ENCODE data around the gene ADORA3. TPM values are rescaled to one million over a fixed set of nuclear protein-coding genes. Genes with fewer than 3 reads are reported as not detected.

ADORA3 gene
- total and polyA plus RNA-seq, 2 of the 8 experiments (the other 6 are each of a cell fraction or from before 2014, with no cell fraction given) = 0.03 TPM; not detected in 1

GRCh38 chr1:111488669-111489068 lies 14.8 kb downstream of the ADORA3 start:
- Histone ChIP-seq H2BK12ac (ENCODE audit: low read depth, low read length) (no peak overlapping the region), H3K27me3 (replicated peaks in 1 of 4; ENCODE audit: control insufficient read depth in 3 of 4, extremely low read depth in 1 of 4, insufficient read depth in 3 of 4, low read length in 3 of 4) (no peaks in the 10 kb centered on the region), H3K4me2 (ENCODE audit: insufficient read depth in 1 of 2, low read depth in 2 of 2, low read length in 2 of 2) (no peak overlapping the region), H3K56ac (replicated peaks; ENCODE audit: insufficient read length, low read depth, low read length) (no peak overlapping the region), H2AK5ac (ENCODE audit: low read depth, low read length) (no peak overlapping the region), H2BK5ac (ENCODE audit: low read depth, low read length) (no peak overlapping the region), H3K9me3 (ENCODE audit: insufficient read depth in 2 of 2, low read depth in 1 of 2, low read length in 1 of 2) (no peaks in the 10 kb centered on the region), H3K4ac (replicated peaks; ENCODE audit: insufficient read length, low read depth, low read length) (no peak overlapping the region), H3K36me3 (ENCODE audit: control insufficient read depth in 2 of 4, insufficient read depth in 4 of 4, low read length in 3 of 4) (no peaks in the 10 kb centered on the region), H4K5ac (ENCODE audit: insufficient read length, low read depth, low read length) (no peak overlapping the region), H3K23me2 (ENCODE audit: low read depth, low read length) (no peaks in the 10 kb centered on the region), H3K4me1 (replicated peaks in 1 of 4; ENCODE audit: control insufficient read depth in 3 of 4, insufficient read depth in 4 of 4, low read length in 3 of 4) (no peaks in the 10 kb centered on the region), H3K4me3 (ENCODE audit: extremely low read depth in 1 of 4, insufficient read depth in 2 of 4, low read depth in 3 of 4, low read length in 4 of 4) (no peak overlapping the region), H3K14ac (ENCODE audit: insufficient read length) (no peak overlapping the region), H4K8ac (ENCODE audit: extremely low read depth, insufficient read depth, low read length) (0 out of 2 replicates have a peak overlapping the region, but pooled peaks have one; percentile 76), H2AFZ (ENCODE audit: low read length) (no peak overlapping the region), H3K18ac (ENCODE audit: extremely low read depth, low read length) (no peak overlapping the region), H3K23ac (ENCODE audit: insufficient read length) (no peak overlapping the region), H2BK120ac (replicated peaks; ENCODE audit: low read depth, low read length) (no peak overlapping the region), H3K79me1 (ENCODE audit: low read depth, low read length) (no peaks in the 10 kb centered on the region), H3K79me2 (ENCODE audit: control insufficient read depth in 1 of 2, insufficient read depth in 2 of 2, low read length in 2 of 2) (no peaks in the 10 kb centered on the region), H2BK15ac (ENCODE audit: low read length) (peak overlapping the region; percentile 54; the same call in 1 of the 2 replicates), H2BK20ac (ENCODE audit: low read length) (no peak overlapping the region), H4K20me1 (replicated peaks in 1 of 2; ENCODE audit: control insufficient read depth in 1 of 2, insufficient read depth in 2 of 2, low read length in 2 of 2) (no peaks in the 10 kb centered on the region), H3K9ac (replicated peaks in 1 of 4; ENCODE audit: extremely low read depth in 1 of 4, low read depth in 3 of 4, low read length in 3 of 4) (no peak overlapping the region), H3K27ac (ENCODE audit: low read depth, low read length) (no peak overlapping the region), H4K91ac (replicated peaks; ENCODE audit: insufficient read length, low read length) (no peak overlapping the region)
- TF ChIP-seq BACH1 (IDR thresholded peaks at IDR 0.05; ENCODE audit: low read length) (no peak), TAF7 (optimal IDR thresholded peaks at IDR 0.05; ENCODE audit: borderline replicate concordance, low read depth, low read length) (no peak), RFX5 (IDR thresholded peaks at IDR 0.05; ENCODE audit: borderline replicate concordance, low read depth, low read length) (no peak), TCF12 (IDR thresholded peaks at IDR 0.05; ENCODE audit: low read depth, low read length) (no peak), CHD1 (IDR thresholded peaks at IDR 0.05; ENCODE audit: low read depth, low read length) (no peak), HDAC6 (IDR thresholded peaks at IDR 0.05; ENCODE audit: low read depth, low read length) (no peak), TAF1 (IDR thresholded peaks at IDR 0.05; ENCODE audit: low read depth, low read length) (no peak), EGR1 (IDR thresholded peaks at IDR 0.05; ENCODE audit: borderline replicate concordance, low read depth, low read length) (no peak), SP4 (IDR thresholded peaks at IDR 0.05; ENCODE audit: low read length) (no peak), CTCF (IDR thresholded peaks at IDR 0.05; ENCODE audit: control extremely low read depth in 1 of 3, insufficient read depth in 1 of 3, low read depth in 1 of 3, low read length in 3 of 3) (no peak)
- FAIRE-seq (no peak), DNase-seq (ENCODE audit: low read depth in 1 of 2, low spot score in 2 of 2) (no peak)
- ChIA-PET POLR2A (ENCODE audit: partially characterized antibody) (no interaction called here), CTCF (ENCODE audit: partially characterized antibody) (interaction anchor here (0.6 to 1.7 kb wide), 3 partner anchors 20 to 463 kb away, joined by 3 to 4 read pairs (median 3); no protein-coding TSS in a partner anchor)
- WGBS, 2 experiments (ENCODE audit: extremely low coverage in 1 of 2, insufficient coverage in 1 of 2, insufficient read length in 1 of 2, insufficient replicate concordance in 2 of 2, low coverage in 1 of 2, low lambda C conversion rate in 2 of 2, missing lambda C conversion rate in 1 of 2) = 86% methylated on average over 9 of the region's 9 CpGs; no CpG with 5 or more reads in 1 of the 2 experiments

All from H1 (cell line).